Endothelial cell of umbilical vein (primary cell): ENCODE results near the gene RELT. TPM values are rescaled to one million over a fixed set of nuclear protein-coding genes. Genes with fewer than 3 reads are reported as not detected.

Experiments used
- BruUV-seq: library from RNA; stranded (reverse); fragments of 400-500 nt; replicated peaks from 2 replicates; lab custom pipeline; 2021; lab: Mats Ljungman, UMichigan
- CTCF ChIA-PET: fragments of 300-600, 350-600 bp; sonication (Branson Sonifier 250); formaldehyde crosslinking; loops from one replicate; lab custom pipeline; 2021; ENCODE audit warnings: antibody characterized with exemption, inconsistent platforms; lab: Charles Lee
- POLR2A ChIA-PET: fragments of 300-600, 350-600 bp; sonication (Branson Sonifier 250); formaldehyde crosslinking; loops from one replicate; lab custom pipeline; 2021; ENCODE audit warnings: antibody characterized with exemption, inconsistent platforms; lab: Charles Lee
- DNase-seq: peaks from one replicate; pipeline ENCODE4 v3.0.0-alpha.2; 2011; ENCODE audit warnings: low read depth, low spot score
- FAIRE-seq: peaks from 2 replicates; lab custom pipeline; 2011; peaks lifted over from hg19 to GRCh38; lab: Jason Lieb, UNC
- H2AFZ ChIP-seq: 2 replicates; pipeline ENCODE4 v1.6.0; 2012; ENCODE audit warnings: low read depth, low read length, control low read depth, inconsistent platforms
- H3K27ac ChIP-seq: 2 replicates; pipeline ENCODE4 v1.5.1; 2011; ENCODE audit warnings: low read depth, mild to moderate bottlenecking, control low read depth, low read length, moderate library complexity; ENCODE audit not compliant: insufficient read depth
- H3K27me3 ChIP-seq, 2 experiments: 2 replicates each; pipeline versions ENCODE4 v1.6.0 to v1.6.1; 2011; ENCODE audit warnings: low read length in 2 of 2, mixed read lengths in 1 of 2; ENCODE audit not compliant: control insufficient read depth in 2 of 2, insufficient read depth in 2 of 2
- H3K36me3 ChIP-seq, 2 experiments: 2 replicates in 1 of 2; 3 replicates in 1 of 2; pipeline ENCODE4 v1.5.1; 2011; ENCODE audit warnings: low read length in 2 of 2, mild to moderate bottlenecking in 1 of 2, moderate library complexity in 1 of 2; ENCODE audit not compliant: control insufficient read depth in 2 of 2, insufficient read depth in 2 of 2; ENCODE audit errors: extremely low read depth in 1 of 2
- H3K4me1 ChIP-seq: 3 replicates; pipeline ENCODE4 v1.5.1; 2011; ENCODE audit warnings: mild to moderate bottlenecking, low read length; ENCODE audit not compliant: control insufficient read depth, insufficient read depth; ENCODE audit errors: extremely low read depth
- H3K4me2 ChIP-seq: 2 replicates; pipeline ENCODE4 v1.6.1; 2011; ENCODE audit warnings: low read length, control low read depth, mixed read lengths; ENCODE audit not compliant: insufficient read depth
- H3K4me3 ChIP-seq, 3 experiments: fragments of 200-600 bp in 1 of 3; sonication (generic), shearing (Covaris generic) in 1 of 3; replicated peaks in 1 of 3; 2 replicates each; pipeline ENCODE4 v1.5.1; 2011 to 2016; ENCODE audit warnings: control low read depth in 3 of 3, low read length in 3 of 3, mild to moderate bottlenecking in 2 of 3, inconsistent platforms in 1 of 3, low read depth in 1 of 3, moderate library complexity in 1 of 3; ENCODE audit not compliant: insufficient read depth in 1 of 3
- H3K79me2 ChIP-seq: 2 replicates; pipeline ENCODE4 v1.6.0; 2012; ENCODE audit warnings: low read length, inconsistent platforms; ENCODE audit not compliant: control insufficient read depth, insufficient read depth
- H3K9ac ChIP-seq: replicated peaks from 2 replicates; pipeline ENCODE3; 2011; ENCODE audit warnings: low read length, control low read depth; ENCODE audit not compliant: insufficient read depth; ENCODE audit errors: extremely low read depth
- H3K9me1 ChIP-seq: replicated peaks from 3 replicates; pipeline ENCODE4 v1.6.0; 2011; ENCODE audit warnings: mild to moderate bottlenecking, low read length; ENCODE audit not compliant: control insufficient read depth, insufficient read depth; ENCODE audit errors: extremely low read depth
- H3K9me3 ChIP-seq: replicated peaks from 2 replicates; pipeline ENCODE4 v1.5.1; 2012; ENCODE audit warnings: low read length, inconsistent platforms; ENCODE audit not compliant: control insufficient read depth, insufficient read depth
- H4K20me1 ChIP-seq: replicated peaks from 2 replicates; pipeline ENCODE3; 2011; ENCODE audit warnings: mild to moderate bottlenecking, low read length; ENCODE audit not compliant: control insufficient read depth, insufficient read depth; ENCODE audit errors: extremely low read depth
- EZH2 ChIP-seq: IDR thresholded peaks from 2 replicates; pipeline ENCODE4 v1.6.1; 2012; ENCODE audit warnings: borderline replicate concordance, low read depth, mild to moderate bottlenecking, moderate library complexity, low read length, inconsistent platforms; ENCODE audit not compliant: severe bottlenecking
- GATA2 ChIP-seq: IDR thresholded peaks from 2 replicates; pipeline ENCODE4 v1.7.0; 2011; ENCODE audit warnings: low read depth, mild to moderate bottlenecking, moderate library complexity, mixed read lengths, low read length; ENCODE audit not compliant: insufficient read length, insufficient read depth
- JUN ChIP-seq: IDR thresholded peaks from 2 replicates; pipeline ENCODE4 v1.6.1; 2011; ENCODE audit warnings: borderline replicate concordance, low read depth; ENCODE audit not compliant: insufficient read length, insufficient read depth
- MAX ChIP-seq: IDR thresholded peaks from 2 replicates; pipeline ENCODE4 v1.6.1; 2011; ENCODE audit not compliant: insufficient read depth, insufficient read length
- MYC ChIP-seq: IDR thresholded peaks from one replicate; pipeline ENCODE4 v1.6.1; 2011; ENCODE audit warnings: mild to moderate bottlenecking, low read depth, low read length
- POLR2AphosphoS5 ChIP-seq: IDR thresholded peaks from 2 replicates; pipeline ENCODE4 v1.6.1; 2012; ENCODE audit warnings: low read depth, mild to moderate bottlenecking, control low read depth, low read length, moderate library complexity; ENCODE audit not compliant: insufficient read depth
- dilution Hi-C: fragments of 300-500 bp; cut with MboI; formaldehyde crosslinking; loops from one replicate; pipeline ENCODE4 v1.15.0; 2019; ENCODE audit warnings: low sequenced_read_pairs; ENCODE audit not compliant: extremely low pct_ligation_motif_present
- intact Hi-C: fragments of 100-400 bp; cut with micrococcal nuclease; formaldehyde crosslinking; loops from one replicate; pipeline ENCODE4 v1.10.0; 2022
- polyA plus RNA-seq, 4 experiments: library from polyadenylated mRNA; depleted of rRNA in 3 of 4; stranded (reverse) in 3 of 4; unstranded in 1 of 4; fragments of >200 nt; gene quantifications; 2 replicates each; pipeline versions ENCODE4 v1.2.1 to v1.2.3, GENCODE V29; 2011 to 2012; ENCODE audit warnings: missing spikeins in 1 of 4
- total RNA-seq: library from RNA; stranded (reverse); gene quantifications from 2 replicates; pipeline ENCODE4 v1.2.3, GENCODE V29; 2021

The RELT gene
- total and polyA plus RNA-seq, 2 donors (not counting 3 experiments of a cell fraction or from before 2014, with no cell fraction given): 6.7 to 13.1 TPM

- no TSS peak for BruUV-seq
- Histone ChIP-seq H3K79me2 (no peaks in the 10 kb centered on the region), H3K36me3 (peaks cover 9 to 54% of the 10 kb centered on the region in 2 experiments), H3K9me1 (no peaks in the 10 kb centered on the region), H3K4me3 (no peak overlapping the region), H4K20me1 (no peaks in the 10 kb centered on the region), H3K9ac (no peak overlapping the region), H2AFZ (no peak overlapping the region), H3K27me3 (no peaks in the 10 kb centered on the region), H3K9me3 (no peaks in the 10 kb centered on the region), H3K4me1 (peaks cover 15% of the 10 kb centered on the region), H3K4me2 (no peak overlapping the region), H3K27ac (no peak overlapping the region)
- ChIA-PET POLR2A (interaction anchor here (0.7 kb wide), 1 partner anchor 16 kb away, joined by 3 read pairs; no protein-coding TSS in a partner anchor), CTCF (interaction anchor here (0.7 to 2.4 kb wide), 4 partner anchors 8 to 30 kb away, joined by 3 to 18 read pairs (median 3); no protein-coding TSS in a partner anchor)
- intact Hi-C loops (loop anchor here (1.0 kb wide), 1 partner anchor 43 kb away; no protein-coding TSS in a partner anchor), dilution Hi-C loops (no loop called here)
- no peak for TF ChIP-seq GATA2
- no peak for TF ChIP-seq MYC
- TF ChIP-seq POLR2AphosphoS5: no peak
- TF ChIP-seq MAX: no peak
- DNase-seq (no peak), FAIRE-seq (no peak)
Observed at GRCh38 chr11:73365352-73366264, 10.6 kb upstream of the RELT start.

GRCh38 chr11:73366265-73366610, 10.0 kb upstream of the RELT start:
- no peaks in the 10 kb centered on the region for H3K79me2 ChIP-seq
- H3K9me1 ChIP-seq: no peaks in the 10 kb centered on the region
- no peak overlapping the region for H3K4me2 ChIP-seq
- no peaks in the 10 kb centered on the region for H3K9me3 ChIP-seq
- H3K9ac ChIP-seq: no peak overlapping the region
- ChIA-PET CTCF (interaction anchor here (0.7 to 2.4 kb wide), 2 partner anchors 16 to 28 kb away, joined by 3 to 18 read pairs; no protein-coding TSS in a partner anchor), POLR2A (no interaction called here)
- no peak overlapping the region for H3K4me3 ChIP-seq
- intact Hi-C loops (no loop called here), dilution Hi-C loops (no loop called here)
- peaks cover 5 to 48% of the 10 kb centered on the region in 2 experiments for H3K36me3 ChIP-seq
- no peaks in the 10 kb centered on the region for H3K27me3 ChIP-seq
- H4K20me1 ChIP-seq: no peaks in the 10 kb centered on the region
- H3K27ac ChIP-seq: no peak overlapping the region
- no peak overlapping the region for H2AFZ ChIP-seq
- TF ChIP-seq JUN (no peak), POLR2AphosphoS5 (peak; percentile 7), EZH2 (no peak)
- DNase-seq: no peak
- no TSS peak for BruUV-seq
- peaks cover 15% of the 10 kb centered on the region for H3K4me1 ChIP-seq
- peak; percentile 24 for FAIRE-seq
